GM19193 (cell line): ENCODE measurements around the gene PDCD2L.

Experiments
- POLR2A ChIP-seq: IDR thresholded peaks from 4 replicates; pipeline ENCODE4 v1.6.1; 2011; ENCODE audit not compliant: insufficient read depth, insufficient read length; ENCODE audit errors: extremely low read depth

PDCD2L gene

GRCh38 chr19:34368338-34368737 is 35.9 kb upstream of the PDCD2L start:
- TF ChIP-seq POLR2A = no peak

DNA sequence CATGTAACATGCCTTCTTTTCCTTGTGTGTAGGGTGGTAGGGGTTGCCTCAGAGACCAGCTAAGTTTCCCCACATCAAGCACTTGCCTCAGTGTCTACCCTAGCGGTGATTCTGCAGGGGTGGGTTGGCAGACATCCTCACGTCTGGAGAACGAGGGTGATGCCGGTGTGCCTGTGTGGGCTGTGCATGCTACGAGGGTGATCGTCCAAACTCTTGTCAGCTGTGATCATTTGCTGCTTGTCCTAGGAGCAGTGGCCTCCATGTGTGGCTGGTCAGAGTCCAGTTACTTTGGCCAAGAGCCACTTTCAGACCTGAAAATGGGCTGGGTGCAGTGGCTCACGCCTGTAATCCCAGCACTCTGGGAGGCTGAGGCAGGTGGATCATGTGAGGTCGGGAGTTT is 34.1 kb upstream of the PDCD2L start:
- TF ChIP-seq POLR2A = no peak

GRCh38 chr19:34370983-34371382 is 33.2 kb upstream of the PDCD2L start:
- TF ChIP-seq POLR2A = no peak

GRCh38 chr19:34373601-34374288 is 30.5 kb upstream of the PDCD2L start:
- TF ChIP-seq POLR2A = no peak

DNA sequence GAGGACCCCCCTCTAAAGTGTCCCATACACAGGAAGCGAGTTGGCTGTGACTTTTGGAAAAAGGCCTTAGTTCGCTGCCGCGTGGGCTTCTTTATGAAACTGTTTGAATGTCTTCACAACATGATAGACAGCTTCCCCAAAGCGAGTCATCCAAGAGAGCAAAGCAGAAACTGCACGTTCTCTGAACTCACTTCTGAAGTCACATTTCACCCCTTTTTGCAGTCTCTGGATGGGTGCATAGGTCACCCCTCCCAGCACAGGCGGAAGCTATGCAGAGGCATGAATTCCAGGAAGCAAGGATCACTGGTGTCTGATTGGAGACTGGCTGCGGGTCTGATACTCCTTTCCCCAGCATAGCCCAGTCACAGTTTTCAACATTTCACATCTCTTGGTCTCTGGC is 28.6 kb upstream of the PDCD2L start:
- no peak for TF ChIP-seq POLR2A

GRCh38 chr19:34380639-34381241 is 23.5 kb upstream of the PDCD2L start:
- no peak for TF ChIP-seq POLR2A

DNA sequence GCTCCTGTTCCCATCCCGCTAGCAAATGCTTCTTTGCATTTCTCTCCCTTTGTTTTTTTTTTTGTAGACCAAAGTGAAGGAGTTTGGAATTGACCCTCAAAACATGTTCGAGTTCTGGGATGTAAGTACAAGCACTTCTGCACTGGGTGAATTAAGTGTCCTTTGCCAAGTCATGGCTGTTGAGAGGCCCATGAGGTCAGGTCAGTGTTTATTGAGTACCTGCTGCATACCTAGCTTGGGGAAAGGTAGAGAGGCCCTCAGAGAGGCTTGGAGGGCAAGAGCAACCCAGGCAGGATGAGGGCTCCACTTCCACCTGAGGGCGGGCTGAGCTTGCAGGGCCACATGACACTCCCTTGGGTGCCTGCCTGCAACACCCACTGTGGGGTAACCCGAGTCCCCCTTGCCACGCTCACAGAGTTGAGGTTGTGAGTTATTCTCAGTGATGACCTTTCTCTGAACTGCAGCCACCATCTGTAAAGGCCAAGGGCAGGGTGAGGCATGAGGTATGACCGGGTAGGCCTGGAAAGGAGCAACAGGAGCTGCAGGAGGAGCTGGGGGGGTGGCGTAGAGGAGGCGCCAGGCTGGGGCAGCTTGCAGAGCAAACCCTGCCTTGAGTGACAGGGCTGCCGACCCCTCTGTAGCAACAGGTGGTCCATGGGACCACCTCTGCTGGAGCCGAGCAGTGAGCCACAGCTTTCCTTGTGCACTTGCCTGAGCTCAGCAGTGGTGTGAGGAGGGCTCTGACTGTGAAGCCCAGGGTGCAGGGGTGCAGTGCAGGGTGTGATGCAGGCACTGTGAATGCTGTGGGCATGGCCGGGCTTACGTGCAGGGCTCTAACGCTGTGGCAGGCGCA is 22.6 kb upstream of the PDCD2L start:
- TF ChIP-seq POLR2A = no peak

DNA sequence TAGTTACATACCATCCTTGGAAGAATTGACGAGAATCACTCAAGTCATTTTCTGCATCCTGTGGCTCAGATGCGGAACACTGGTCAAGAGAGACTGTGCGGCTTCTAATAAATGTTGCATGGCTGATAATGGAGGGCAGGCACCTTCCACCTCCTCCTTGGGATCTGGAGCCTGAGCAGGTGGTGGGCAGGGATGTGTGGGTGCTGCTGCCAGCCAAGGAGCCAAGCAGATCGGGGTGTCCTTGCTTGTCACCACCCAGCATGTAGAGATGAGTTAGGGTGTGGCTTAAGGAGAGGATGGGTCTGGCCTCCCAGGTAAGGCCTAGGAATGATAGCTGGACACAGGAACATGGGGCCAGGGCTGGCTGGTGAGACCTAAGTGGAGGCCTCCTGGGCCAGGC is 21.7 kb upstream of the PDCD2L start:
- TF ChIP-seq POLR2A = no peak

- TF ChIP-seq POLR2A = no peak
Measured at GRCh38 chr19:34383599-34383998, 20.6 kb upstream of the PDCD2L start.

DNA sequence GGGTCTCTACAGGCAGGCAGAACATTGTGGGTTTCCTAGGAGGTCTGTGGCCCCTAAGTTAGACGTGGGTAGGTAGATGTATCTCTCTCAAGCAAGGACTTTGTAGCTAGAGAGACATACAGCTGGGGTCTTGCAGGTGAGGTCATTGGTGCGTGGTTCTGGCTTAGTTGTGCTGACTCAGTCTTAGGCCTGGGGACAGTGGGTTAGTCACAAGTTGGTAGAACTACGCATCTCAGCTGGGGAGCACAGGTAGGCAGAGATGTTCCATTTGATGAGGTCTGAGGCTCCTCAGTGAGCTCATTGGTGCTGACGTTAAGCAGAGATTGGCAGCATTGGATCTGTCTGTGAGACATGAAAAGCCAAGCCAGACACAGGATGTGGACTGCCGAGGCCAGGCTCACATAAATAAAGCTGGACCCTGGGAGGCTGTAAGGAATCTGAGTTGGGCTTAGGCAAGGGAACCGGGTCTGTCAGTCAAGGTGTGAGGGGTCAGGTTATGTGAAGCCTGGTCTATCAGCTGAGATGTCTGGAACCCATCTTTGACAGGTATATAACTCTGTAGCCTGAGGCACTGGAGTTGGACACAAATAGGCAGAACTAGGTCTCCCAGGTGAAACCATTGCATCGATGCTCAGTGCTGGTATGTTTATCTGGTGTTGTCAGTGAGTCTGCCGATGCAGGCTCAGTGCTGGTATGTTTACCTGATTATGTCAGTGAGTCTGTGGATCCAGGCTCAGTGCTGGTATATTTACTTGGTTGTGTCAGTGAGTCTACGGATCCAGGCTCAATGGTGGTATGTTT is 17.4 kb upstream of the PDCD2L start:
- TF ChIP-seq POLR2A = no peak

DNA sequence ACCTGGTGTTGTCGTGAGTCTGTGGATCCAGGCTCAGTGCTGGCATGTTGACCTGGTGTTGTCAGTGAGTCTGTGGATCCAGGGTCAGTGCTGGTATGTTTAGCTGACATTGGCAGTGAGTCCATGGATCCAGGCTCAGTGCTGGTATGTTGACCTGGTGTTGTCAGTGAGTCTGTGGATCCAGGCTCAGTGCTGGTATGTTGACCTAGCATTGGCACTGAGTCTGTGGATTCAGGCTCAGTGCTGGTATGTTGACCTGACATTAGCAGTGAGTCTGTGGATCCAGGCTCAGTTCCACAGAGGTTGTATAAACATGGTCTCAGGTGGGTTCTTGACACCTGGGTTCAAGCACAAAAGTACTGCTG is 16.8 kb upstream of the PDCD2L start:
- TF ChIP-seq POLR2A = no peak

DNA sequence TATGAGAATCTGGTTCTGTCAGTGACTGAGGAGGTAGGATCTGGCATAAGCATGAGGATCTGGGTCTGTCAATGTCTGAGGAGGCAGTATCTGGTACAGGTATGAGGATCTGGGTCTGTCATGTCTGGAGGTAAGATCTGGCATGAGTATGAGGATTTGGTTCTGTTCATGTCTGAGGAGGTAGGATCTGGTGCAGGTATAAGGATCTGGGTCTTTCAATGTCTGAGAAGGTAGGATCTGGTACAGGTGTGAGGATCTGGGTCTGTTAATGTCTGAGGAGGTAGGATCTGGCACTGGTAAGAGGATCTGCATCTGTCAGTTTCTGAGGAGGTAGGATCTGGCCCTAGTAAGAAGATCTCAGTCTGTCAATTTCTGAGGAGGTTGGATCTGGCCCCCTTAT is 12.4 kb upstream of the PDCD2L start:
- no peak for TF ChIP-seq POLR2A

DNA sequence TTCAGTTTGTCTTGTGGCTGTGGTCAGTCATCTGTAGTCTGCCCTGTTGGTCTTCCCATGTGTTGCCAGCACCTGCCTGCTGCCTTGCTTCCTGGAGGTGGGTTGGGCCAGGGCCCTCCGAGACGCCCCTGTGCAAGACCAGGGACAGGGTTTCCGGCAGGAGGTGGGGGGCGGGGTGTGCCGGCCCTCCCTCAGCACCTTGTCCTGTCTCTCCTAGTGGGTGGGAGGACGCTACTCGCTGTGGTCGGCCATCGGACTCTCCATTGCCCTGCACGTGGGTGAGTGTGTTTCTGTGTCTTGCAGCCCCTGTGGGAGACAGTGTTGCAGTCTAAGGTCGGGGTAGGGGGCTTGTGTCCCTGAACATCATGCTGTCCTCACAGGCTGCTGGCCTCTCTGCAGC is 11.2 kb upstream of the PDCD2L start:
- no peak for TF ChIP-seq POLR2A

- TF ChIP-seq POLR2A = no peak
Measured at GRCh38 chr19:34393629-34394028, 10.6 kb upstream of the PDCD2L start.

DNA sequence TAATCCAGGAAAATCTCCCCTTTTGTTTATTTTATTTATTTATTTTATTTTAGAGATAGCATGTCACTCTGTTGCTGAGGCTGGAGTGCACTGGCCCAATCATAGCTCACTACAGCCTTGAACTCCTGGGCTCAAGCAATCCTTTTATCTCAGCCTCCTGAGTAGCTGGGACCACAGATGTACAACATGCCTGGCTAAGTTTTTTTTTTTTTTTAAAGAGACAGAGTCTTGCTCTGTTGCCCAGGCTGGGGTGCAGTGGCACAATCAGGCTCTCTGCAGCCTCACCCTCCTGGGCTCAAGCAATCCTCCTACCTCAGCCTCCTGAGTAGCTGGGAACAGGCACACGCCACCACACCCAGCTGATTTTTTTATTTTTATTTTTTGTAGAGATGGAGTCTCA is 6.3 kb upstream of the PDCD2L start:
- TF ChIP-seq POLR2A = no peak
